CD4-positive, alpha-beta T cell treated with Interleukin-12 subunit alpha and Interleukin-12 subunit beta, for 1 hour (primary cell): ENCODE data around the gene ANKRD9.

Experiments used
- DNase-seq: peaks from one replicate; pipeline ENCODE4 v3.0.0-alpha.2; 2020

The ANKRD9 gene

DNA sequence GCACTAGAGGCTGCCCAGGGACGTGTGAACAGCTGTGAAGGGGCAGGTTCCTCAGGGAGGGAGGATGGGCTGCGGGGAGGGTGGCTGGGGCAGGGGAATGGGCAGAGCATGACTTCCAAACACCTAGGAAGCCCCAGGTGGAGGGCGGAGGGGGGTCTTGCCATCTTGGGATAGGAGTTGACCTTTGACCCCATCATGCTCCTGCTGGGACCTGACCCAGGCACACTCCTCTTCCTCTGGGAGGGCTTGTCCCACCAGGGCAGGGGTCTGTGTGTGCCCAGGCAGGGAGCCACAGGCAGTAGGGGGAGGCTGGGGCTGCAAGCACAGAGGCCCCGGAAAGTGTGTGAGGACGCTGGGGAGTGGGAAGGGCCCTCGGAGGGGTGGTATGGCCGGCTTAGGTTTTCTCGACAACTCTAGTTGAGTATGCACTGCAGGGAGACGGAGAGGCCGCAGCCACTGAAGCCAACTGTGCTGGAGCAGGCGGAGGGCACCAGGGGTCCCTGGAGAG, 3.3 kb upstream of the ANKRD9 start:
- no peak for DNase-seq

GRCh38 chr14:102511538-102511937, 2.0 kb upstream of the ANKRD9 start:
- DNase-seq, result no peak

- DNase-seq, result peak; percentile 22
Measured at GRCh38 chr14:102510616-102511520, 1.3 kb upstream of the ANKRD9 start.

- peak; percentile 50 for DNase-seq
Measured at GRCh38 chr14:102508774-102509745, 516 bp downstream of the ANKRD9 start.

DNA sequence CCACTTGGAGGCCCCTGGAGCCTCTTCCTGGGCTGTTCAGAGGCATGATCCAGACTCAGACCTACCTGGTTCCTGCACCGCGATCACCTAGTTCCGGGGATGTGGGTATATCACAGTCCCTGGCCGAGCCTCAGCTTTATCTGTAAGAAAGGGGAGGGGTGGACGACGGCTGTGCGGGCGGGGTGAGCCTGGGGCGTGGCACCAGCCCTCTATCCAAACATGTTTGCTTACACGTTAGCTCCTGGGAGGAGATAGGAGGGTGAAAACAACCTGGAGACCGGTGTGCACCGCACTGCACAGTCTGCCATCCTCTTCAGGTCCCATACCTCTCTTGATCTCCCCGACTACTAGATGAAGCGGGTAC, 1.2 kb downstream of the ANKRD9 start:
- no peak for DNase-seq

GRCh38 chr14:102507857-102508312, 1.7 kb downstream of the ANKRD9 start:
- DNase-seq, result no peak

GRCh38 chr14:102507081-102507856, 2.3 kb downstream of the ANKRD9 start:
- DNase-seq, result peak; percentile 48

GRCh38 chr14:102506626-102506925, 3.0 kb downstream of the ANKRD9 start:
- DNase-seq, result no peak

- no peak for DNase-seq
Measured at GRCh38 chr14:102505775-102506625, 3.6 kb downstream of the ANKRD9 start.

- no peak for DNase-seq
Measured at GRCh38 chr14:102505000-102505619, 4.5 kb downstream of the ANKRD9 start.

- no peak for DNase-seq
Measured at GRCh38 chr14:102504328-102504999, 5.1 kb downstream of the ANKRD9 start.

- DNase-seq, result no peak
Measured at GRCh38 chr14:102503641-102504327, 5.8 kb downstream of the ANKRD9 start.

DNA sequence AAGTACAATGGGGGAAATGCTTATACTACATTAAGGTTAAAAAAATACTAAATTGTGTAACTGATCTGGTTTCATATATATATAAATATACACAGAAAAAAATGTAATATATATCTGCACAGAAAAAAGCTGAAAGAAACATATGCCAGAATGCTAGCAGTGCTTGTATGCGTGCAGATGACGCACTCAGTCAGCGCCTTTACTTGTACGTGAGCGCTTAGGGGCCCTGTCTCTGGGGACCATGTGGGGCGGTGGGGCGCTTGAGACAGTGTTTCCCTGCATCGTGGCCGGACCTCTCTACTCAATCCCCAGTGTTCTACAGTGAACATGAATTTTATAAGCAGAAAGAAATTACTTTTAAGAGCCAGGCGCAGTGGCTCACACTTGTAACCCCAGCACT, 7.0 kb downstream of the ANKRD9 start:
- no peak for DNase-seq

DNA sequence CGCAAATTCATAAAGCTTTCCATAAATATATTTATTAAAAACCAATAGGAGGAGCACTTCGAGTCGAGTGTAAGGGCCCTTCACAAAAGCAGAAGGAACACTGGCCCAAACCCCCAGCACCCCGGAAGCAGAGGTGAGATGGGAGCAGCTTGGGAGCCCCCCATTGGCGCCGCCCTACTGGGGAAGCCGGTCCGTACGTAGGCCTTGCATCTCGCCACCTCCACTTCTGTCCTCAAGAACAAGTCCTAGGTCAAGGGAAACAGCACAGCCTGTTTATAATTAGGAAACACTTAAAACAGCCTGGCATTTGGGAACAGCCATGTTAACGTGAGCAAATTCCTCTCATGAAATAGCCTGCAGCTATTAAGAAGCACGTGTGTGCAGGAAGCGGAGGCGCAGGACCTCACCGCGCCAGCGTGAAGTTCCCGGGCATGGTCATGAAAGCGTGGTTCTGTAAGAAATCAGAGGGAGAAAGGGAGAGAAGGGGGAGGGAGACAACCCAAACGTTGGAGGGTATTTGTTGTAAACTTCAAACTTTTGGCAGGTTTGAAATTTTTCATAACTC, 7.7 kb downstream of the ANKRD9 start:
- no peak for DNase-seq

DNA sequence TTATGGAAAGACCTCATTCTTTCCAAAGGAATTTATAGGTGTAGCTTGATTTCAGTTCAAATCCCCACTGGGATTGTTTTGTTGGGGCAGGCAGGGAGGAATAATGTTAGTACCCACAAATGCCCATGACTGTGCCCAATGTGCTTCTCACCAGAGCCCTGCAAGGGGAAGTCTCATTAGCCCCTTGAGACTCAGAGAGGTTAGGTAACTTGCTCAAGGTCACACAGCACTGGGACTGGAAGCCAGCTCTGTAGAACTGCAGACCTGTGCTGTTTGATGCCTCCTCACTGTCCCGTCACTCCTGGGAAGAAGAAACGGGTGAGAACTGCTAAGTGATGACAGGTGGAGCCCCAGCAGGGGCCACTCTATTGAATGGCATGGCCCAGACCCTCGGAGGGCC, 8.9 kb downstream of the ANKRD9 start:
- no peak for DNase-seq

DNA sequence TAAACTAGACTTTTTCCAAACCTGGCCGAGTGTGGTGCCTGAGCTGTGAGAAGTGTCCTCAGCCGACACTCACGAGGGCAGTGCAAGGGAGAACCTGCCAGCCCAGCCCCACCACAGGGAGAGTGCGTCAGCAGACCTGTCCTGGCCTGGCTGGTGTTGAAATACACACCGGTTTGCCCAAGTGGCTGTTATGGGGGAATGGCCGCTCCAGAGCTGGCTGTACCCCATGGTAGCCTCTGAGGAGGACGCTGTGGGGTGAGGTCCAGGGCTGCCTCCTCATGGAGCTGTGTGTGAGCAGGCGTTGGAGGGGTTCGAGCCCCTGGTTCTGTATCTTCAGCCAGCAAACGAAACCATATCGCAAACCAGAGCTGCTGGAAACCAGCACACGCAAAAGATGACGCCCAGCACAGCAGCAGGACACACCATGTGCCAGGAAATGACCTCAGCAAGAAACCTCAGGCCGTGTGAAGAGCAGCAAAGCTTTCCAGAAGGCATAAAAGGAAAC, 9.4 kb downstream of the ANKRD9 start:
- no peak for DNase-seq

DNA sequence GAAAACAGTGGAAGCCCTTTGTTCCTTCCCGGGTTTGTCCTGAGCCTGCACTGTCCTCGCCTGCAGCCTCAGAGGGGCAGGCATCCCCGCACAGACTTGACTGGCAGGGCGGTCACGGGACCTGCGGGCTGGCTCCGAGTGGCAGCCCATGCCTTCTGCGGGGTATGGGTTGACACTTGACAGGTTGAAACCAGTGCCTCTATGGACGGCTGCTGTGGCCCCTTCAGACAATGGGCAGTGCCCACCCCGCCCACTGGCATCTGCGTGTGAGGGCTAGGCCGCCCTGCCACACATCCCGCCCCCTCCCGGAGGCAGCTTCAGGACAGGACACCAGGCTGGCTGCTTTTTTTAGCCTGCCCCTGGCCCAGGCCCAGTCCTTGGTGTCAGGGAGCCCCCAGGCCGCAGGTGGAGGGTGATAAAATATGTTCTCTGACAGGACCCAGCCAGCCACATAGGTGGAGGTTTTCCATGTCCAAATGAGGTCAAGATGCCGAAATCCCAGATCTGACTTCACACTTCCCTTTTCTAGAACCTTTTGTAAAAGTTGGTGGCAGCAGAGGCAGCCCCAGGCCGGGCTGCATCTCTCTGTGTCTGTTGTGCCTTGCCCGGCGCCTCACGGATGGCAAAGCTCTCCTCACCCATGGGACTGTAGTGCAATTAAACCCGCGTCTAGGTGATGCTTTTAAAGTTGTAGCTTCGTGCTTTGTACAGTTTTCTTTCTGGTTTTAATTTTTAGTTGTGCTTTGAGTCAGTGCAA, 10.0 kb downstream of the ANKRD9 start:
- DNase-seq, result no peak

- no peak for DNase-seq
Measured at GRCh38 chr14:102498678-102499265, 10.8 kb downstream of the ANKRD9 start.
